ENCODE measurements around the gene HTT.

Gene HTT

DNA sequence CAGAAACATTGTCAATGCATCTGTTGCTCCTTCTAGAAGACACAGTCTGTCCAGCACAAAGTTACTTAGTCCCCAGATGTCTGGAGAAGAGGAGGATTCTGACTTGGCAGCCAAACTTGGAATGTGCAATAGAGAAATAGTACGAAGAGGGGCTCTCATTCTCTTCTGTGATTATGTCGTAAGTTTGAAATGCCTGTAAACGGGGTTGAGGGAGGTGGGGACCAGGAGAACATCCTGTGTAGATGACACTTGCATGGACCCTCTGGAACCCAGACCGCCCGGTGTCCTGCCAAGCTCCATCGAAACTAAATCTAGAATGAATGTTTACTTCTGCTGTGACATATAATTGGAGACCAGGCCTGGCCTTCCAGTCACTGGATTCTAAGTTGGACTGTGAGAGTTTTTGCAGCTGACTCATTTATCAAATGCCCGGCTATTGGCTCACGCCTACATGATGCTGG is 129.5 kb downstream of the HTT start:
- no peak overlapping the region for H3K4me3 ChIP-seq (replicated peaks; ENCODE audit: low read depth, low read length)
- no peak for DNase-seq (ENCODE audit: extremely low read depth, insufficient read length)
- H3K36me3 ChIP-seq (ENCODE audit: control insufficient read depth, insufficient read depth, low read length), result peaks cover 26% of the 10 kb centered on the region
- no peak for TF ChIP-seq CTCF (IDR thresholded peaks at IDR 0.05; ENCODE audit: insufficient read depth, low read length, poor library complexity, severe bottlenecking)
- H3K27me3 ChIP-seq (replicated peaks; ENCODE audit: control insufficient read depth, insufficient read depth, low read length), result no peaks in the 10 kb centered on the region

GRCh38 chr4:3205995-3206394 is 131.5 kb downstream of the HTT start:
- H3K4me3 ChIP-seq (replicated peaks; ENCODE audit: low read depth, low read length), result no peak overlapping the region
- peaks cover 30% of the 10 kb centered on the region for H3K36me3 ChIP-seq (ENCODE audit: control insufficient read depth, insufficient read depth, low read length)
- H3K27me3 ChIP-seq (replicated peaks; ENCODE audit: control insufficient read depth, insufficient read depth, low read length), result no peaks in the 10 kb centered on the region
- DNase-seq (ENCODE audit: extremely low read depth, insufficient read length), result no peak
- no peak for TF ChIP-seq CTCF (IDR thresholded peaks at IDR 0.05; ENCODE audit: insufficient read depth, low read length, poor library complexity, severe bottlenecking)

- no peak for TF ChIP-seq CTCF (IDR thresholded peaks at IDR 0.05; ENCODE audit: insufficient read depth, low read length, poor library complexity, severe bottlenecking)
- DNase-seq (ENCODE audit: extremely low read depth, insufficient read length), result no peak
- H3K36me3 ChIP-seq (ENCODE audit: control insufficient read depth, insufficient read depth, low read length), result peaks cover 30% of the 10 kb centered on the region
Measured at GRCh38 chr4:3206439-3207100, 132.1 kb downstream of the HTT start.

DNA sequence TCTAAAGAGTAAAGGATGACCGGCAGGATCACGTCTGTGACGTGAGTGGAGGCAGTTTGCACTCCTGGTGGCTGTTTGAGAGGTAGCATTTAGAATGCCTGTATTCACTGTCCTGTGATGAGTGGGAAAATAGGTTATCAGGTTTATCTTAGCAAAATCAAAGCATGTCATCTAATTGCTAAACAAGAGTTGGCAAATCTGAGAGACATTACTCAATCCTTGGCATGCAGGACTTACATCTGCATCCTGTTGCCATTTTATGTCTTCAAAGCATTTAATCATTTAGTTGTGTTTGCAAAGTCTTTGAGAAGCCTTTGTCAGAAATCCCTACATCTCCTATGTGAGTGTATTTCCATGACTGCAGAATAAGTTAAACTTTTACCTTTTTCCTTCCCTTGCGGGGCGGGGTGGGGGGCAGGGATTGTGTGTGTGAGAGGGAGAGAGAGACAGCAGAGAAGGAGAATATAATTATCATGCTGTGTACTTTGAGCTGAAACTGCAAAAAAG is 133.1 kb downstream of the HTT start:
- H3K4me3 ChIP-seq (replicated peaks; ENCODE audit: low read depth, low read length), result no peak overlapping the region
- no peak for TF ChIP-seq CTCF (IDR thresholded peaks at IDR 0.05; ENCODE audit: insufficient read depth, low read length, poor library complexity, severe bottlenecking)
- H3K27me3 ChIP-seq (replicated peaks; ENCODE audit: control insufficient read depth, insufficient read depth, low read length), result no peaks in the 10 kb centered on the region
- H3K36me3 ChIP-seq (ENCODE audit: control insufficient read depth, insufficient read depth, low read length), result peaks cover 37% of the 10 kb centered on the region
- DNase-seq (ENCODE audit: extremely low read depth, insufficient read length), result no peak

More at GRCh38 chr4:3206439-3207100, 132.1 kb downstream of the HTT start:
- Histone ChIP-seq H3K27me3 (replicated peaks; ENCODE audit: control insufficient read depth, insufficient read depth, low read length) (no peaks in the 10 kb centered on the region), H3K4me3 (replicated peaks; ENCODE audit: low read depth, low read length) (no peak overlapping the region)

GRCh38 chr4:3208826-3209225 is 134.3 kb downstream of the HTT start:
- H3K36me3 ChIP-seq (ENCODE audit: control insufficient read depth, insufficient read depth, low read length), result peaks cover 48% of the 10 kb centered on the region
- TF ChIP-seq CTCF (IDR thresholded peaks at IDR 0.05; ENCODE audit: insufficient read depth, low read length, poor library complexity, severe bottlenecking), result no peak

More at GRCh38 chr4:3208826-3209225, 134.3 kb downstream of the HTT start:
- no peak overlapping the region for H3K4me3 ChIP-seq (replicated peaks; ENCODE audit: low read depth, low read length)
- no peaks in the 10 kb centered on the region for H3K27me3 ChIP-seq (replicated peaks; ENCODE audit: control insufficient read depth, insufficient read depth, low read length)
- no peak for DNase-seq (ENCODE audit: extremely low read depth, insufficient read length)
